ENCODE results near the gene AKR1B1.

Gene AKR1B1

GRCh38 chr7:134458806-134459698, at the start of gene AKR1B1:
Gene AKR1B1, minus strand, starts transcription at chr7:134459100. Its CDS starts 38 bp downstream, at chr7:134459062.
- peak; percentile 67 for TF ChIP-seq CTCF (IDR thresholded peaks at IDR 0.05; ENCODE audit: low read depth, low read length, missing control alignments)
- in situ Hi-C loops (cut with HindIII; ENCODE audit: low sequenced_read_pairs), result no loop called here
- H3K4me3 ChIP-seq (ENCODE audit: low read depth, low read length), result peak within 1 kb of the TSS; percentile 77
- DNase-seq (ENCODE audit: low read depth), result peak; percentile 68

- in situ Hi-C loops (cut with HindIII; ENCODE audit: low sequenced_read_pairs), result loop anchor here (5.0 kb wide), 1 partner anchor 36 kb away; no protein-coding TSS in a partner anchor
- TF ChIP-seq CTCF (IDR thresholded peaks at IDR 0.05; ENCODE audit: low read depth, low read length, missing control alignments), result no peak
- DNase-seq (ENCODE audit: low read depth), result no peak
- no peak overlapping the region for H3K4me3 ChIP-seq (ENCODE audit: low read depth, low read length)
Observed at GRCh38 chr7:134505856-134506255, 47.0 kb upstream of the AKR1B1 start.

GRCh38 chr7:134504660-134505164, 45.8 kb upstream of the AKR1B1 start:
- no peak for TF ChIP-seq CTCF (IDR thresholded peaks at IDR 0.05; ENCODE audit: low read depth, low read length, missing control alignments)
- DNase-seq (ENCODE audit: low read depth), result no peak
- in situ Hi-C loops (cut with HindIII; ENCODE audit: low sequenced_read_pairs), result loop anchor here (5.0 kb wide), 1 partner anchor 38 kb away; no protein-coding TSS in a partner anchor
- no peak overlapping the region for H3K4me3 ChIP-seq (ENCODE audit: low read depth, low read length)

GRCh38 chr7:134502463-134503371, 43.8 kb upstream of the AKR1B1 start:
- no peak overlapping the region for H3K4me3 ChIP-seq (ENCODE audit: low read depth, low read length)
- in situ Hi-C loops (cut with HindIII; ENCODE audit: low sequenced_read_pairs), result no loop called here
- no peak for TF ChIP-seq CTCF (IDR thresholded peaks at IDR 0.05; ENCODE audit: low read depth, low read length, missing control alignments)
- no peak for DNase-seq (ENCODE audit: low read depth)

GRCh38 chr7:134500982-134501381, 42.1 kb upstream of the AKR1B1 start:
- in situ Hi-C loops (cut with HindIII; ENCODE audit: low sequenced_read_pairs), result no loop called here
- no peak for TF ChIP-seq CTCF (IDR thresholded peaks at IDR 0.05; ENCODE audit: low read depth, low read length, missing control alignments)
- no peak for DNase-seq (ENCODE audit: low read depth)

GRCh38 chr7:134500406-134500805, 41.5 kb upstream of the AKR1B1 start:
- no peak for TF ChIP-seq CTCF (IDR thresholded peaks at IDR 0.05; ENCODE audit: low read depth, low read length, missing control alignments)
- DNase-seq (ENCODE audit: low read depth), result no peak
- H3K4me3 ChIP-seq (ENCODE audit: low read depth, low read length), result no peak overlapping the region
- in situ Hi-C loops (cut with HindIII; ENCODE audit: low sequenced_read_pairs), result no loop called here

More at GRCh38 chr7:134500982-134501381, 42.1 kb upstream of the AKR1B1 start:
- H3K4me3 ChIP-seq (ENCODE audit: low read depth, low read length), result no peak overlapping the region
